ENCODE measurements around the gene EXOC6.

EXOC6 gene

GRCh38 chr10:92848441-92849233 is at the start of gene EXOC6:
Gene EXOC6, plus strand, starts transcription at chr10:92848520. Its CDS starts 14 bp downstream, at chr10:92848534.
- DNase-seq: peak; percentile 91

- no peak for DNase-seq
These were observed 48.8 kb upstream of the EXOC6 start for GRCh38 chr10:92799568-92799967.

- DNase-seq: no peak
These were observed 48.1 kb upstream of the EXOC6 start for GRCh38 chr10:92800134-92800733.

- DNase-seq: no peak
These were observed 46.1 kb upstream of the EXOC6 start for GRCh38 chr10:92801978-92802872.

- DNase-seq: no peak
These were observed 38.5 kb upstream of the EXOC6 start for GRCh38 chr10:92809840-92810239.

GRCh38 chr10:92810934-92811532 is 37.3 kb upstream of the EXOC6 start:
- no peak for DNase-seq

- no peak for DNase-seq
These were observed 36.3 kb upstream of the EXOC6 start for GRCh38 chr10:92811986-92812385.

GRCh38 chr10:92813979-92814378 is 34.3 kb upstream of the EXOC6 start:
- no peak for DNase-seq

GRCh38 chr10:92814790-92815189 is 33.5 kb upstream of the EXOC6 start:
- no peak for DNase-seq

- no peak for DNase-seq
These were observed 32.2 kb upstream of the EXOC6 start for GRCh38 chr10:92816091-92816531.

GRCh38 chr10:92822060-92822634 is 26.2 kb upstream of the EXOC6 start:
- no peak for DNase-seq

GRCh38 chr10:92822964-92823363 is 25.4 kb upstream of the EXOC6 start:
- DNase-seq: no peak

- no peak for DNase-seq
These were observed 22.3 kb upstream of the EXOC6 start for GRCh38 chr10:92826061-92826460.

GRCh38 chr10:92826504-92826903 is 21.8 kb upstream of the EXOC6 start:
- no peak for DNase-seq

GRCh38 chr10:92829042-92829785 is 19.1 kb upstream of the EXOC6 start:
- no peak for DNase-seq

- no peak for DNase-seq
These were observed 18.4 kb upstream of the EXOC6 start for GRCh38 chr10:92829786-92830377.

- peak; percentile 25 for DNase-seq
These were observed 17.6 kb upstream of the EXOC6 start for GRCh38 chr10:92830478-92831389.

- no peak for DNase-seq
These were observed 16.2 kb upstream of the EXOC6 start for GRCh38 chr10:92832121-92832520.

- no peak for DNase-seq
These were observed 15.2 kb upstream of the EXOC6 start for GRCh38 chr10:92832998-92833650.

GRCh38 chr10:92834331-92834730 is 14.0 kb upstream of the EXOC6 start:
- DNase-seq: no peak

Data from activated T-cell treated with anti-CD3 and anti-CD28 coated beads, Interleukin-2, amount 50 U/mL, for 1 hour (primary cell).